ENCODE data around the gene MUC4. TPM values are rescaled to one million over a fixed set of nuclear protein-coding genes. Genes with fewer than 3 reads are reported as not detected.

The MUC4 gene
- total and polyA plus RNA-seq, 2 of the 4 experiments (the other 2 are of a cell fraction) = not detected

GRCh38 chr3:195845483-195845882 is 33.8 kb upstream of the MUC4 start:
- Histone ChIP-seq H3K36me3 (ENCODE audit: control insufficient read depth, insufficient read depth, low read length) (no peaks in the 10 kb centered on the region), H2AFZ (replicated peaks; ENCODE audit: low read length, poor library complexity) (no peak overlapping the region), H4K91ac (ENCODE audit: insufficient read depth, low read depth, low read length) (no peak overlapping the region), H3K9me1 (ENCODE audit: insufficient read depth, low read length) (peaks cover 2% of the 10 kb centered on the region; the same call in 1 of the 2 replicates), H2AK5ac (ENCODE audit: low read depth, low read length) (no peak overlapping the region), H3K79me1 (ENCODE audit: low read depth in 1 of 2, low read length in 2 of 2) (no peaks in the 10 kb centered on the region), H3K4ac (ENCODE audit: low read depth, low read length) (no peak overlapping the region), H2BK5ac (ENCODE audit: low read depth, low read length, poor library complexity, severe bottlenecking) (no peak overlapping the region), H2BK15ac (ENCODE audit: low read depth, low read length) (no peak overlapping the region), H3K23ac (ENCODE audit: low read depth, low read length) (no peak overlapping the region), H3K27ac (ENCODE audit: insufficient read depth, low read length) (no peak overlapping the region), H3K4me3 (ENCODE audit: insufficient read depth, low read depth, low read length) (no peak overlapping the region), H2AK9ac (replicated peaks; ENCODE audit: low read depth, low read length, poor library complexity) (no peak overlapping the region), H4K20me1 (ENCODE audit: insufficient read depth, low read length) (no peaks in the 10 kb centered on the region), H3K4me2 (ENCODE audit: low read depth, low read length) (no peak overlapping the region), H3K9me3 (ENCODE audit: control insufficient read depth, insufficient read depth, low read length) (no peaks in the 10 kb centered on the region), H3K14ac (replicated peaks; ENCODE audit: low read depth, low read length) (no peak overlapping the region), H3K18ac (ENCODE audit: low read depth, low read length) (no peak overlapping the region), H4K8ac (ENCODE audit: low read depth in 2 of 2, low read length in 2 of 2) (no peak overlapping the region), H3K9ac (ENCODE audit: low read depth, low read length) (no peak overlapping the region), H4K5ac (ENCODE audit: low read depth, low read length) (no peak overlapping the region), H3K4me1 (ENCODE audit: control insufficient read depth, insufficient read depth, low read length) (0 out of 2 replicates have a peak, but pooled peaks cover 2% of the 10 kb centered on the region), H2BK120ac (ENCODE audit: low read depth, low read length) (no peak overlapping the region), H2BK20ac (ENCODE audit: low read depth, low read length) (no peak overlapping the region), H3K27me3 (ENCODE audit: control insufficient read depth, insufficient read depth, low read length) (peaks cover 8% of the 10 kb centered on the region), H3K56ac (ENCODE audit: extremely low read depth, insufficient read depth, low read length) (no peak overlapping the region)
- WGBS, 2 experiments (ENCODE audit: extremely low coverage in 2 of 2, insufficient read length in 1 of 2) = 76 to 100% methylated on average over 1 to 2 of the region's 6 CpGs
- in situ Hi-C loops (cut with MboI; ENCODE audit: low sequenced_read_pairs) = no loop called here
- ChIA-PET POLR2A (ENCODE audit: unreplicated experiment) (no interaction called here), CTCF (no interaction called here)
- TF ChIP-seq POLR2A (IDR thresholded peaks at IDR 0.05; ENCODE audit: low read depth, low read length) (no peak), RAD21 (IDR thresholded peaks at IDR 0.05; ENCODE audit: low read length) (no peak), SMC3 (IDR thresholded peaks at IDR 0.05; ENCODE audit: low read depth, low read length) (no peak), CEBPB (IDR thresholded peaks at IDR 0.05; ENCODE audit: low read depth, low read length) (no peak), MAZ (IDR thresholded peaks at IDR 0.05; ENCODE audit: borderline replicate concordance, low read depth, low read length) (no peak), BHLHE40 (IDR thresholded peaks at IDR 0.05; ENCODE audit: low read depth, low read length) (no peak), FOS (IDR thresholded peaks at IDR 0.05; ENCODE audit: low read depth, low read length) (no peak), RCOR1 (IDR thresholded peaks at IDR 0.05; ENCODE audit: insufficient replicate concordance, low read length) (no peak), CHD1 (IDR thresholded peaks at IDR 0.05; ENCODE audit: low read depth, low read length) (no peak)
- TF ChIP-seq, protein P1, sequence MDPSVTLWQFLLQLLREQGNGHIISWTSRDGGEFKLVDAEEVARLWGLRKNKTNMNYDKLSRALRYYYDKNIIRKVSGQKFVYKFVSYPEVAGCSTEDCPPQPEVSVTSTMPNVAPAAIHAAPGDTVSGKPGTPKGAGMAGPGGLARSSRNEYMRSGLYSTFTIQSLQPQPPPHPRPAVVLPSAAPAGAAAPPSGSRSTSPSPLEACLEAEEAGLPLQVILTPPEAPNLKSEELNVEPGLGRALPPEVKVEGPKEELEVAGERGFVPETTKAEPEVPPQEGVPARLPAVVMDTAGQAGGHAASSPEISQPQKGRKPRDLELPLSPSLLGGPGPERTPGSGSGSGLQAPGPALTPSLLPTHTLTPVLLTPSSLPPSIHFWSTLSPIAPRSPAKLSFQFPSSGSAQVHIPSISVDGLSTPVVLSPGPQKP (IDR thresholded peaks at IDR 0.05; ENCODE audit: borderline replicate concordance, low read depth, low read length) = no peak
- TF ChIP-seq, protein P2, sequence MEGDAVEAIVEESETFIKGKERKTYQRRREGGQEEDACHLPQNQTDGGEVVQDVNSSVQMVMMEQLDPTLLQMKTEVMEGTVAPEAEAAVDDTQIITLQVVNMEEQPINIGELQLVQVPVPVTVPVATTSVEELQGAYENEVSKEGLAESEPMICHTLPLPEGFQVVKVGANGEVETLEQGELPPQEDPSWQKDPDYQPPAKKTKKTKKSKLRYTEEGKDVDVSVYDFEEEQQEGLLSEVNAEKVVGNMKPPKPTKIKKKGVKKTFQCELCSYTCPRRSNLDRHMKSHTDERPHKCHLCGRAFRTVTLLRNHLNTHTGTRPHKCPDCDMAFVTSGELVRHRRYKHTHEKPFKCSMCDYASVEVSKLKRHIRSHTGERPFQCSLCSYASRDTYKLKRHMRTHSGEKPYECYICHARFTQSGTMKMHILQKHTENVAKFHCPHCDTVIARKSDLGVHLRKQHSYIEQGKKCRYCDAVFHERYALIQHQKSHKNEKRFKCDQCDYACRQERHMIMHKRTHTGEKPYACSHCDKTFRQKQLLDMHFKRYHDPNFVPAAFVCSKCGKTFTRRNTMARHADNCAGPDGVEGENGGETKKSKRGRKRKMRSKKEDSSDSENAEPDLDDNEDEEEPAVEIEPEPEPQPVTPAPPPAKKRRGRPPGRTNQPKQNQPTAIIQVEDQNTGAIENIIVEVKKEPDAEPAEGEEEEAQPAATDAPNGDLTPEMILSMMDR (conservative IDR thresholded peaks at IDR 0.05; ENCODE audit: low read depth, low read length) = no peak
- TF ChIP-seq, protein P3, sequence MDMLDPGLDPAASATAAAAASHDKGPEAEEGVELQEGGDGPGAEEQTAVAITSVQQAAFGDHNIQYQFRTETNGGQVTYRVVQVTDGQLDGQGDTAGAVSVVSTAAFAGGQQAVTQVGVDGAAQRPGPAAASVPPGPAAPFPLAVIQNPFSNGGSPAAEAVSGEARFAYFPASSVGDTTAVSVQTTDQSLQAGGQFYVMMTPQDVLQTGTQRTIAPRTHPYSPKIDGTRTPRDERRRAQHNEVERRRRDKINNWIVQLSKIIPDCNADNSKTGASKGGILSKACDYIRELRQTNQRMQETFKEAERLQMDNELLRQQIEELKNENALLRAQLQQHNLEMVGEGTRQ (IDR thresholded peaks at IDR 0.05; ENCODE audit: low read depth, low read length) = no peak
- intact Hi-C loops (cut with micrococcal nuclease) = no loop called here
- no peak for DNase-seq
- BruUV-seq (replicated peaks) = no TSS peak
- ATAC-seq (ENCODE audit: low read depth) = no peak
- dilution Hi-C loops (cut with HindIII; ENCODE audit: low sequenced_read_pairs, unreplicated experiment) = no loop called here

Data from IMR-90 (cell line).